Sciatic nerve (tissue), 2 donors: ENCODE measurements around the gene KLKB1. TPM values are rescaled to one million over a fixed set of nuclear protein-coding genes. Genes with fewer than 3 reads are reported as not detected.
"Not testable (repeated sequence)": the region's sequence is repeated elsewhere in the genome, so short reads cannot be mapped to it uniquely, and the experiment has no call there.

Experiments used
- ATAC-seq: fragments of 200-7000 bp; cut with Tn5 transposase; one replicate; pipeline ENCODE4 v1.9.1; 2020; ENCODE audit warnings: mild to moderate bottlenecking, moderate library complexity
- DNase-seq: peaks from one replicate; pipeline ENCODE4 v3.0.0-alpha.2; 2020; ENCODE audit warnings: low spot score
- intact Hi-C: fragments of 100-400 bp; cut with DNase I; formaldehyde crosslinking; loops from one replicate; pipeline ENCODE4 v1.14.2; 2022
- total RNA-seq: library from RNA; stranded (reverse); fragmentation: NEBNext Ultra II Directional; extraction: Animal tissue kit (Norgen Biotek cat#: 25700); gene quantifications from one replicate; pipeline ENCODE4 v1.2.1, GENCODE V29; 2021
- donor health status: DM: no; HTN: no; CAD: no.
- donor health status: DM: no; HTN: no; CAD: no.

The KLKB1 gene
- total RNA-seq, 1 donor from 2014 or later, result 1.1 TPM

- no peak for DNase-seq
- intact Hi-C loops, result no loop called here
- ATAC-seq, result no peak
Observed at GRCh38 chr4:186221624-186222023, 5.7 kb upstream of the KLKB1 start.

GRCh38 chr4:186225848-186226247, 1.5 kb upstream of the KLKB1 start:
- intact Hi-C loops, result no loop called here
- no peak for DNase-seq

GRCh38 chr4:186226521-186227189, 652 bp upstream of the KLKB1 start:
- ATAC-seq (no peak), DNase-seq (no peak)
- intact Hi-C loops, result no loop called here

More at GRCh38 chr4:186225848-186226247, 1.5 kb upstream of the KLKB1 start:
- no peak for ATAC-seq

GRCh38 chr4:186227744-186228513, 622 bp downstream of the KLKB1 start:
- no peak for DNase-seq
- intact Hi-C loops, result no loop called here
- no peak for ATAC-seq

GRCh38 chr4:186228514-186228894, 1.2 kb downstream of the KLKB1 start:
- ATAC-seq (no peak), DNase-seq (no peak)
- intact Hi-C loops, result no loop called here

DNA sequence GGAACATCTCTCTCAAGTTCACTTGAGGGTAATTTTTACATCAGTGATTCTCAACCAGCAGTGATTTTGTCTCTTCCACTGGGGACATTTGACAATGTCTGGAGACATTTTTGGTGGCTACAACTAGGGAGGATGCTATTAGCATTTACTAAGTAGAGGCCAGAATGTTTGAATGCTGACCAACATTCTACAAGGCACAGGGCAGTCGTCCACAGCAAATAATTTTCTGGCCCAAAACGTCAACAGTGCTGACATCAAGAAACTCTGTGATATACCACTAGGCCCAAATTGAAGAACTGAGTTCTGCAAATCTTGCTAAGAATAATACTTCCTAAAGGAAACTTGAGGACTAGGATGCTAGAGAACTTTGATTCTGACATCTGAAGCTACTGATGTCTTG, 7.1 kb downstream of the KLKB1 start:
- DNase-seq (no peak), ATAC-seq (no peak)
- intact Hi-C loops, result no loop called here

GRCh38 chr4:186236126-186236525, 8.8 kb downstream of the KLKB1 start:
- ATAC-seq (no peak), DNase-seq (no peak)
- intact Hi-C loops, result no loop called here

- ATAC-seq (no peak), DNase-seq (no peak)
- intact Hi-C loops, result no loop called here
Observed at GRCh38 chr4:186240452-186240847, 13.1 kb downstream of the KLKB1 start.

- ATAC-seq, result no peak
Observed at GRCh38 chr4:186240848-186241491, 13.7 kb downstream of the KLKB1 start.

DNA sequence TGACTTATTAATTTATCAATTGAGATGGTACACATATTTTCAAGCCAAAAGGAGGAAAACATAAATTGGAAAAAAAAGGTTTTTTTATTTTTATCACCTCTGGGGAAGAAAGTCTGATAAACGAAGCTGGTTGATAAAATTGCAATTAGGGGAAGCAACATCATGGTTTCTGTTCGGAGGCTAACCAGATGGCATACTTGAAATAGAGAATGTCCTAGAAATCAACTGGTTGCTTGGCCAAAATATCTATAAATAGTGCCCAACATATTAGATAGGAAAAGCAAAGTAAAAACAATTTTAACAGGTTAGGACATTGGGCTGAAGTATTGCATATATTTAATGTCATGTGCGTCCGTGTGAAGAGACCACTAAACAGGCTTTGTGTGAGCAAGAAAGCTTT, 14.3 kb downstream of the KLKB1 start:
- DNase-seq (no peak), ATAC-seq (no peak)
- intact Hi-C loops, result no loop called here

More at GRCh38 chr4:186240848-186241491, 13.7 kb downstream of the KLKB1 start:
- DNase-seq, result no peak
- intact Hi-C loops, result no loop called here

- DNase-seq, ATAC-seq, intact Hi-C loops: not testable (repeated sequence)
Observed at GRCh38 chr4:186242031-186242430, 14.7 kb downstream of the KLKB1 start.

- intact Hi-C loops, result no loop called here
- ATAC-seq (no peak), DNase-seq (no peak)
Observed at GRCh38 chr4:186243331-186243730, 16.0 kb downstream of the KLKB1 start.

- no peak for DNase-seq
- intact Hi-C loops, result no loop called here
- no peak for ATAC-seq
Observed at GRCh38 chr4:186244835-186245234, 17.5 kb downstream of the KLKB1 start.

GRCh38 chr4:186247062-186247752, 19.9 kb downstream of the KLKB1 start:
- ATAC-seq, DNase-seq: not testable (repeated sequence)
- intact Hi-C loops, result loop anchor here (2.0 kb wide), 1 partner anchor 46 kb away; no protein-coding TSS in a partner anchor

DNA sequence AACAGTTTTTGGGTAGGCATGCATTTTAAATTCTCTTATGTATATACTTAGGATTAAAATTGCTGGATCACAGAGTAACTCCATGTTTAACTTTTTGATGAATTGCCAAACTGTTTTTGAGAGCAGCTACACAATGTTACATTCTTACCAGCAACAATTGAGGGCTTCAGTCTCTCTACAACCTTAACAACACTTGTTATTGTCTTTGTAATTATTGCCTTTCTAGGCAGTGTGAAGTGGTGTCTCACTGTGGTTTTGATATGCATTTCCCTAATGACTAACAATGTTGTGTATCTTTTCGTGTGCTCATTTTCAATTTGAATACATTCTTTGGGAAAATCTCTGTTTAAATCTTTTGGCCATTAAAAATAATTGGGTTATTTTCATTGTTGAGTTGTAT, 21.3 kb downstream of the KLKB1 start:
- ATAC-seq, result no peak
- intact Hi-C loops, result no loop called here
- no peak for DNase-seq

- intact Hi-C loops, result no loop called here
- no peak for DNase-seq
- no peak for ATAC-seq
Observed at GRCh38 chr4:186249785-186250754, 22.8 kb downstream of the KLKB1 start.

DNA sequence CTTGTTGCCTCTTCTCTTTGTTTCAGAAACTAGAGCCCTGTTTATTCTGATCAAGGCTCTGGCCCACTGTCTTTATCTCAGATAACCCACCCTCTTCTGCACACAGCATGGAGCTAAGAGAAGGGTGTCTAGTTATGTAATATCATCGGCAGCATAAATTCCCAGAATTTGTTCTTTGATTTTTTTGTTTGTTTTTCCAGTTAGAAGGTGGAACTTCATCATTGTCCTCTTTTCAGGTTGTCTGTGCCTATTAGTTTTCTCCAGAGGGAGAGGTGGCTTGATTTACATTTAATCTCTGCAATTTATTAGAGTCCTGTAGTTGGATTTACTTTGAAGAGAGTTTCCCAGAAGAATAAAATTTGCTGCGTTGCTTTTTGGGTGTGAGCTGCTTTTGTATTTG, 23.5 kb downstream of the KLKB1 start:
- intact Hi-C loops, result no loop called here
- DNase-seq (no peak), ATAC-seq (no peak)

DNA sequence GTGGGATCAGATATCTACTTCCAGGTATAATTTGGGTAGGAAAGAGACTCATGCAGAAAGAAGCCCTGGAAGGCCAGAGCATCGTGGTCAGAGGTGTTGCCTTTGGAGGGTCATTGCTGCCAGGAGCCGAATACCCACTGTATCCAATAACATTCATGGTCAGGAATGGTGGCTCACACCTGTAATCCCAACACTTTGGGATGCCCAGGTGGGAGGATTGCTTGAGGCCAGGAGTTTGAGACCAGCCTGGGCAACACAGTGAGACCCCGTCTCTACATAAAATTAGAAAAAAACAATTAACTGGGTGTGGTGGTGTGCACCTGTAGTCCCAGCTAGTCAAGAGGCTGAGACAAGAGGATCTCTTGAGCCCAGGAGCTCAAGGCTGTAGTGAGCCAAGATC, 27.8 kb downstream of the KLKB1 start:
- ATAC-seq (no peak), DNase-seq (no peak)
- intact Hi-C loops, result no loop called here
